NCI-H82 (cell line): ENCODE measurements around the gene STT3A.

Experiments
- DNase-seq: peaks from one replicate; lab custom pipeline; 2025; lab: John Stamatoyannopoulos, UW

STT3A gene

DNA sequence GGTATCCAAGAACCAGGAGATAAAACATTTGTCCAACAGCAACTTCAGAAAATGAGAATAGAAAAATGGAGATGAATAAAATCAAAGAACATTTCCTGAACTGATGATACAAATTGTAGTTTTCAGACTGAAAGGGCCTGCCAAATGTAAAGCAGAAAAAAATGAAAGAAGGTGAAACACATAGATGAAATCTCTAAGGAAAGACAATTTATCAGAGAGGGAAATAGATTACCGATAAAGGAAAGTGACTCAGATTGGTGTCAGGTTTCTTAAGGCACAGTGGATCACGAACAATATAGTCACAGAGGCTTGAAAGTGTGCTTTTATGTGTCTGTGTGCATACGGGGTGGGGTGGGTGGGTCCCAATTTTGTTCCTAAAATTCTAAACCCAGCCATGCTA lies 4.1 kb upstream of the STT3A start:
- DNase-seq: peak; percentile 23

DNA sequence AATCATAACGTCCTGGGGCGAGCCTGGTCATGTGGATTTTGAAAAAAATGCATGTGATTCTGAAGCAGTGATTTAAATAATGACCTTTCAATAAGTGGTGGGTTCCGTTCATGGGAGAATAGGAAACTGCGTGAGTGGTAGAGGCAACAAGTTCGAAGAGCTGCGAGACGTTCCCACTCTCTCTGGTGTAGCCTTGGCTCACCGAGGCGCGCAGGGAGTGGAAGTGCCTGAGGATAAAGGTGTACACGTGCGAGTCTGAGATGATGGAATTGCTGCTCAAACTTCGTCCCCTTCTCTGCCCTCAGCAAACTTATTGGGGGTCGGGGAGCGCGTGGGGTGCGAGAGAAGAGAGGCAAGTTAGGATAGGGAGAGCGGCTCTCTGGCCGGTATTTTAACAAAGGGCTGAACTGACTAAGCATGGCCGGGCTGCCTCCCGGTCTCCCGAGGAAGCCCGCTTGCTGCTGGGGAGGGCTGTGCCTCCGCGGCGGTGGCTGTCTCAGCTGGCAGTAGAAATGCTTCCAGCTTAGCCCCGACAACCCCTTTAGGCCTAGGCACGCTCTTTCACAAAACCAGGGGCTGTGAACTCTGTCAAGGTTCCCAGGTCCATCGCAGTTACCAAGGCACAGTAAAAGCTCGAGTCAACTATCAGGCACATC lies 875 bp upstream of the STT3A start:
- DNase-seq: peak; percentile 58

DNA sequence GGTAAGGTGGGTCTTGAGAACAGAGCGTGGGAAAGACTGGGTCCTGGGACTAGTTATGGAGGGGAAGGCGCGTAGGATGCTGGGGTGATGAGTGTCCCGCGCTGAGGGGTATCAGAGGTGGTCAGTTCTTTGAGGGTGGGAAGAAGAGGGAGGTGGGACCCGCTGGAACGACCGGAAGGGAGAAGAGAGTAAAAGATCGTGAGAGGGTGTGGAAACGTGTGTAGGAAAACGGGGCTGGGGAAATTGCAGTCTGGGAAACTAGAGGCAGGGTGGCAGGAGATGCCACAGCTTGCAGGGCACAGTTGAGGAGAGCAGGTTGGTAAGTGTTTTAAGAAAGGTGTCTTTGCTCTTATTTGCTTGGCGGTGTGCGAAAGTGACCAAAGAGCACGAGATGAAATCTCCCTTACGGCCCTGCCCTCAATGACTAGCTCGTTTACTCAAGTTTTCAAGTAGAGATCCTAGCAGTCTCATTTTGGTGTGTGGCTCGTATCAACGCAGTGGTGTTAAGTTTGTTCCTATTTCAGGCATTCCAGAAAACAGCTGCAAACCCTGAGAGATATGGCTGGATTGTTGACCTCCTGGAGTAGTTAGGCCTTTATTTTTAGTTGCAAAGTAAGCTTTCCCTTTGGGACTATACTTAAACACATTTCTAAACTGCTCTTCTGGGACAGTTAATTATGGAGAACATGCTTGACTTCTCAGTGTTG lies 615 bp downstream of the STT3A start:
- DNase-seq: peak; percentile 76

DNA sequence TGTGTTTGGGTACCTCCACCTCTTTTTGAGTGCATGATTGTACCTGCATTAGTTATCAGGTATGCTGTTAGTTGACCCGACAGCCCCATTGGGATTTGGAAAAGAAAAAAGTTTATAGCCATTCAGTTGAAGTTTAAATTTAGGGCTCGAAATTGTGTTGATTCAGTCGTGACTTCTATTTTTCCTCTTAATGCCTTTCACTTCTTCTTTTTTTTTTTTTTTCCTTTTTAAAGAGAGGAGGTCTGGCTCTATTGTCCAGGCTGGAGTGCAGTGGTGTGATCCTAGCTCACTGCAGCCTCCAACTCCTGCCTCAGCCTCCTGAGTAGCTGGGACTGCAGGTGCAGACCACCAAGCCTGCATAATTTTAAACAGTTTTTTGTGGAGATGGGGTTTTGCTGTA lies 2.3 kb downstream of the STT3A start:
- no peak for DNase-seq

DNA sequence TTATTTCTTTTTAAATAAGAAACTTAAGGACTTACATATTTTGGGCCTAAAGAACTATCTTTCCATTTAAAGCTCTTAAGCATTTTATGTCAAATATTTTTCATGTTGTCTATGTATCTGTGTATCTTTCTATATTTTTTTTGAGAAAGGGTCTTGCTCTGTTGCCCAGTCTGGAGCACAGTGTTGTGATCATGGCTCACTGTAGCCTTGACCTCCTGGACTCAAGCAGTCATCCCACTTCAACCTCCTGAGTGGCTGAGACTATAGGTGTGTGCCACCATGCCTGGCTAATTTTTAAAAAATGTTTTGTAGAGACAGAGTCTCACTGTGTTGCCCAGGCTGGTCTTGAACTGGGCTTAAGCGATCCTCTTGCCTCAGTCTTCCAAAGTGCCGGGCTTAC lies 8.0 kb downstream of the STT3A start:
- no peak for DNase-seq

DNA sequence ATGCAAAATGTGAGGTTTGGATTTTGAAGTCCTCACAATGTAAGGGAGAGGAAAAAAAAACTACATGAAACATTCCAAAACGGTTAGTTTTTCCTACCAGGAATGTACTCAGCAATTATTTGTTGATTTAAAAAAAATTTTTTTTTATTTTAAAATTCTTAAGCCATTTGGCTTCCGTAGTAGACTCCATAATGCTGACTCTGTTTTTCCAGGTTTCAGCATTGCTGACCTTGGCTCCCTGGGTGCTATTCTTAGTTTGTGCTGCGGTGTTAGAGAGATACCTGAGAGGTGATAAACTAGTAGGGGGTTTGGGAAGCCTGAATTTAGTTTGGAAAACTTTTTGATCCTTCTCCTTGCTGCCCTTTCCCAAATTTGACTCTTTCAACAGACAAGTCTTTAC lies 10.6 kb downstream of the STT3A start:
- no peak for DNase-seq

DNA sequence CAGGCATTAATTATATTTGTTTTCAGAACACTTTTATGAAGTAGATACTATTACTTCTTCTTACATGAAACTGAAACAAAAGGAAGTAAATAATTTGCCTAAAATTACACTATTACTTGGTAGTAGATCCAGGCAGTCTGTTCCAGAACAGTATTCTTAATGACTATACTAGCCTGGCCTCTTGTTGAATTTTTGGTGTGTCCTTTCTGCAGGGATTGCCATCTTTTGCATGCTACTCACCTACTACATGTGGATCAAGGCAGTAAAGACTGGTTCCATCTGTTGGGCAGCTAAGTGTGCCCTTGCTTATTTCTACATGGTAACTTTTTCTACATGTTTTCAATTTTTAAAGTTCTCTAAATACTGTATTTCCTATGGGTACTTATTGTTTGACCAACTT lies 12.8 kb downstream of the STT3A start:
- no peak for DNase-seq

DNA sequence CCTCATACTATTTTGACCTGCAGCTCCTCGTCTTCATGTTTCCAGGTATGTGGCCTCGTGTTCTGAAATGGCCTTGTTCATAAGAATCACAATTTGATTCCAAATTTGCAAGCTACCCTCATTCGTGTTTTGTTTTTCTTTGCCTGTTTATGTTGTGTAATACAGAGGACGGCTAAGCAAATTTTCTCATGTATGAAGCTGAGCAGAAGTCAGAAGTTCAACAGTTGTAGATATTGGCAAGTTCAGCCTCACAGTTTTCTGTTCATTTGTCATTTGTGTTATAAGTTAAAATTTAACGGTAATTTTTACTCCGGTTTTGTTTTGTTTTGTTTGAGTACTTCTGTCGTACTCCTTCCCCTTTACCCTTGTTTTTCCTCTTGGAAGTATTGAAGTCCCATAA lies 16.9 kb downstream of the STT3A start:
- no peak for DNase-seq

DNA sequence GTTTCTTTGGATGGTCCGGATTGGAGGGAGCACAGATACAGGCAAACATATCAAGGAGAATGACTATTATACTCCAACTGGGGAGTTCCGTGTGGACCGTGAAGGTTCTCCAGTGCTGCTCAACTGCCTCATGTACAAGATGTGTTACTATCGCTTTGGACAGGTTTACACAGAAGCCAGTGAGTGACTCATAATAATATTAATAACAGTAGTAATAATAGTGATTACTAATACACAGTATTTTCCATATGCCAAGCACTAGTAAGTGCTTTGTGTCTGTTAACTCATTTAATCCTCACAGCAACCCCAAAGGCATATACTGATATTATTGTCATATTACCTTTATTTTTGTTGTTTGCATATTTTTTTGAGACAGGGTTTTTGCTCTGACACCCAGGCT lies 25.7 kb downstream of the STT3A start:
- DNase-seq: no peak

DNA sequence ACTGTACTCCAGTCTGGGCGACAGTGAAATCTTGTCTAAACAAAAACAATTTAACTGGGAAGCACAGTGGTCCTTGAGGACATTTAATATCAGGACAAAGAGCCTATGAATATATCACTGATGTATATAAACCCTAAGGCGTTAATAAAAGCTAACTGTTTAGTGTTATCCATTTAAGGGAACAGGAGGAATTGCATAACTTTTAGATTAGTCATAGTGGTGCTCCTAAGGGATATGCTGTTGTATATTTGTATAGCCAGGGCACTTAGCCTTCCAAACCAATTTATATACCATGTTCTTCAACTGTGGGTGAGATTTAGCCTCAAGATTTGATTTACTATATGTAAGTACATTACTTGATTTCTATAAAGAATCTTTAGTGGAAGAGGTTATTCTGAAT lies 29.3 kb downstream of the STT3A start:
- DNase-seq: no peak

DNA sequence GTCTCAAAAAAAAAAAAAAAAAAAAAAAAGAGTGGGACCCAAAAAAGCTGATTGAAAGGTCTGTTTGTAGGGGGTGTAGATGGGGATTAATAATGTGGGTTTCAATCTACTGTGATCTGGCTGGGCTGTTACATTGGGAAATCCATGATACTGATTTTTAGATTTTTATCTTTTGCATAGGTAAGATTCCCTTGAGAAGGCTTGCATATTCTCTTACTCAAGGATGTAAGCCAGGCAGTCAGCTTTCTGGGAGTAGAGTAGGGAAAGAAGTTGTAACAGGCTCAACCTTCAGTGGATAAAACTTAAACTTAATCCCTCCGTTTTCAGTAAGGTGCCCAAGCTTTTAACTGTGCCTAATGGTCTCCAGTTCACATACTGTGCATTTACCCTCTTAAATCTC lies 30.4 kb downstream of the STT3A start:
- peak; percentile 2 for DNase-seq

DNA sequence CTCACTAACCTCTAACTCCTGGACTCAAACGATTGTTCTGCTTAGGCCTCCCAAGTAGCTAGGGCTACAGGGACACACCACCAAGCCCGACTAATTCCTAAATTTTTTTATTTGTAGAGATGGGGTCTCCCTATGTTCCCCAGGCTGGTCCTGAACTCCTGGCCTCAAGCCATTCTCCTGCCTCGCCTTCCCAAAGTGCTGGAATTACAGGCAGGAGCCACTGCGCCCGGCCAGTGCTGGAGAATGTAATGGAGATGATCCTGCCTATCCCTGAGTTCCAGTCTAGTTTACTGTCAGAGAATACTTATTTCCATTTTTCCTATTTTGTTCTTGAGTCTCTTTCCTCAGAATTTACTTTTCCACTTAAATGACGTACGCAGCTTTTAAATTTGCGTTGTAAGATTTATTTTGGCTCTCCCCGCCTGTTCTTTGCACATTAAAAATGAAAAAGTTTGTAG lies 32.1 kb downstream of the STT3A start, which contains the start of gene CHEK1:
CHEK1 (plus strand) TSS at position 408 of the 458 bp plus-strand sequence. CDS start 1,606 bp downstream, outside the sequence.
- DNase-seq: peak; percentile 5

DNA sequence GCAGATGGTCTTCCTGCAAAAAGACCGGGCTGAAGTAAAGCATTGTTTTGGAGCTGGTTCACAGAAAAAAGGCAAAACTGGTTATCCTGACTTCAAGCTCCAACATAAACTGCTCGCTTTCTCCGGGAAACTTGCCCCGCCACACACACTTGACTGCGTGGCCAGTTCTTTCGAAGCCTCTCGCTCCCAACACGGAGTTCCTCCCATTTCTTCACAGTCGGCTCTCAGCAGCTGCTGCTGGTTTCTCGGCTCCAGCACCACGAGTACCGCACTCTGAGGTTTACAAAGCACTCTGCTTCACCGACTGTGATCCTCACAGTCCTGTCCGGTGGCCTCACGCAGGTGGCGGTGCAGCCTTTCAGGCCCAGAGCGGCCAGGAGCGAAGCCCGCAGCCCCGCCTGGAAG lies 32.6 kb downstream of the STT3A start:
- DNase-seq: no peak

DNA sequence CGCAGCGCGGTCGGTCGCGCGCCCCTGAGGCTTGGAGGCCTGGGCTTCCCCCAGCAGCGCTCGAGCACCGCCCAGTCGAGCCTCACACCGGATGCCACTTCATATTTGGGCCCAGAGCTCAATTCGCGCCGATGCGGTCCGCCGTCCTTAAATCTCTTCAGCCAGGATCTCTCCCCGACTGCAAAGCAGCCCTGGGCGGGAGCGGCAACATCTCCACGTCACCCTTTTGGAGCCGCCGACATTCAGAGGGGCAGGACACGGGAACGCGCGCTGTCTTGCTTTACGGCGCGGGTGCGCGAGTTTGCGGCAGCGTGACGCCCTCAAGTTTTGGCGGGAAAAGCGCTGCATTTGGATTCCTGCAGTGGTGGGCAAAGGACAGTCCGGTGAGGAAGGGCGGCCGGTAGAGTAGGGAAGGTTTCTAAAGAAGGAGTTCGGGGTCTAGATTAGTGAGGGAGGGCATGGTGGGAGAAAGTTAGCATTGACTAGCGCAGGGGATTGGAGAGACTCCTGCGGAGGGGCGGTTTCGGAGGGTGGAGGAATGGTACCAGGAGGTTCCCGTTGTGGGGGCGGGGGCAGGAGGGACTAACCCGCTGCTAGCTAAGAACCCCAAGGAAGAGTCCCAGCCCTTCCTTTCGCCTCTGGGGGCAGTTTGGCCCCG lies 33.1 kb downstream of the STT3A start:
- DNase-seq: peak; percentile 92

DNA sequence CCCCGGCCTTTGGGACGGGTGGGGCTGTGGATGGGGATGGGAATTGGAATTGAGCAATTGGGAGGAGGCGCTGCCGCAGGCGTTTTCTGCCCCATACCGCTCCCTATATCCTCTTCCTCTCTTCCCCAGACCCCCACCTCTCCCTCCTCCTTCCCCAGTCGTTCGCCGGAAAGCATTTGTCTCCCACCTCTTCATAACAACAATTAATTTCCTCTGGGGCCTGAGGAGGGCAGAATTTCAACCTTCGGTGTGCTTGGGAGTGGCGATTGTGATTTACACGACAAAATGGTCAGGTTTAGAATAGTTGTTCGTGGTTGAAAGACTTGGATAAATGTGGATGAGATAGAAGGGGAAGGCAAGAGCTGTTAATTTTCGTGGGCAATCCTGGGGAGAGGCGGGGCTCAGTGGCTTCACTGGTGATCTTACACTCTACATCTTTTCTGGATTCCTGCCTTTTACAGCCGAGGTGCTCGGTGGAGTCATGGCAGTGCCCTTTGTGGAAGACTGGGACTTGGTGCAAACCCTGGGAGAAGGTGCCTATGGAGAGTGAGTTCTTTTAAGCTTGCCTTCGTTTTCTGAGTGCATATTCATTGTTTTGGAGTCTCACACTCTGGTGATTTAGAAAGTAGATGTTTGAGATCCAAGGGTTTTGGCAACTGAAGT lies 33.8 kb downstream of the STT3A start:
- DNase-seq: peak; percentile 90

DNA sequence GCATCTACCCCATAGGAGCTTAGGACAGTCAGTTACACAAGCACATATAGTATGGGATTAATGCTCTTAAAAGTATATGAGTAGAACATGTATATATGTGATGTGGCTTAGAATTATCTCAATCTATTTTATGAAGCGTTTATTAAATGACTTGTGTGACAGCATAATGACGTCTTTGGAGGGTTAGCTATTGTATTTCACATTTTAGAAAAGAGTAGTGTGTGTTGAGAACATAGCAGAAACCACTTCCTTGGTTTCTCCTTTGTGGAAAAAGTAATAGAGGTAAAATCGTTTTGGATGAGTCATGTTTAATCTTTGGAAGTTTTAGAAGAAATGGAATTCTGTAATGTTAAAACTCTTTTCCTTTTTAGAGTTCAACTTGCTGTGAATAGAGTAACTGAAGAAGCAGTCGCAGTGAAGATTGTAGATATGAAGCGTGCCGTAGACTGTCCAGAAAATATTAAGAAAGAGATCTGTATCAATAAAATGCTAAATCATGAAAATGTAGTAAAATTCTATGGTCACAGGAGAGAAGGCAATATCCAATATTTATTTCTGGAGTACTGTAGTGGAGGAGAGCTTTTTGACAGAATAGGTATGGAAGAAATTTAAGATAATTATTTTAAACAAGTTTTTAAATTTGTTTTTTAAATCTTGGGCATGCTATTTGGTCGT lies 34.7 kb downstream of the STT3A start:
- DNase-seq: no peak

DNA sequence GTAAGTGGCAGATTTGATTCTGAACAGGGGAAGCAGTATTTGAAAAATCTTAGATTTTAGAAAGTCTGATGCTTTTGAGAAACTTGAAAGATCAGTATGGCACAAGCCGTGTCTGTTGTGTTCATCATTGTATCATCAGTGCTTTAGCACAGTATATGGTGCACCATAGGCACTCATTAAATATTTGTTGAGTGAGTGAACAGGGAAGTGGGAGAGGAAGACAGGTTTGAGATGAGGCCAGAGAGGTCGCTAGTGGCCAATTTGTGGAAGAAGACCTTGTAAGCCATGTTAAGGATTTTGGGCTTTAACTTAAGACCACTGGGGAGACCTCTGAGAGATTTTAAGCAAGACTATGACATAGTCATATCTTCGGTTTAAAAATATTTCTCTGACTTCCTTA lies 45.2 kb downstream of the STT3A start:
- no peak for DNase-seq

DNA sequence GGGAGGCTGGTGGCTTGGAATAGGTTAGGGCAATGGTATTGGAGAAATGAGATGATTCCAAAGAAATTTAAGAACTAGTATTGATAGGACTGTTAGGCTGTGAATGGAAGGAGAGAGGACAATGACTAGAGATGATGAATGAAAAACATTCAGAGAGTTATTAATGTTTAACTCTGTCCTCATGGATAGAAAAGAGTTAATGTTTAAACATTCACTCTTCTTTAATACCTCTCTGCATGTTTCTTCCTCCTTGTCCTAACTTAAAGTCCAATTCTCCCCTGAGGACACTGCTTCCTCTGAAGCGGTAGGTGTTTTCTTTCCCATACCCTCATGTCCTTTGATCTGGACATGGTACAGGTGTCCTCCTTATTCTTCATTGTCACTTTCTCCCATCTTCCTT lies 45.7 kb downstream of the STT3A start:
- no peak for DNase-seq

DNA sequence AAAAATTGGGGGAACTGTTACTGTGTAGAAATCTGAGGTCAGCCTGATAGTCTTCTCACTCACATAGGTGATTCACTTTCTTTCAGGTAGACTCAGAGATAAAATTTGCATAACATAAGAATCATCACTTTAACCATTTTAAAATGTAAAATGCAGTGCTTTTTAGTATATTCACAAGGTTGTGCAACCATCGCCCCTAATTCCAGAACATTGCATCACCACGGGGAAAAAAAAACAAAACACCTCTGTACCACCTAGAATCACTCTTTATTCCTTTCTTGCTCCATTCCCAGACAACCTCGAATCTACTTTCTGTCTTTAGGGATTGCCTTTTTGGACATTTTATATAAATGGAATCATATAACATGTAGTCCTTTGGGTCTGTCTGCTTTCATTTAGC lies 53.2 kb downstream of the STT3A start:
- DNase-seq: no peak

DNA sequence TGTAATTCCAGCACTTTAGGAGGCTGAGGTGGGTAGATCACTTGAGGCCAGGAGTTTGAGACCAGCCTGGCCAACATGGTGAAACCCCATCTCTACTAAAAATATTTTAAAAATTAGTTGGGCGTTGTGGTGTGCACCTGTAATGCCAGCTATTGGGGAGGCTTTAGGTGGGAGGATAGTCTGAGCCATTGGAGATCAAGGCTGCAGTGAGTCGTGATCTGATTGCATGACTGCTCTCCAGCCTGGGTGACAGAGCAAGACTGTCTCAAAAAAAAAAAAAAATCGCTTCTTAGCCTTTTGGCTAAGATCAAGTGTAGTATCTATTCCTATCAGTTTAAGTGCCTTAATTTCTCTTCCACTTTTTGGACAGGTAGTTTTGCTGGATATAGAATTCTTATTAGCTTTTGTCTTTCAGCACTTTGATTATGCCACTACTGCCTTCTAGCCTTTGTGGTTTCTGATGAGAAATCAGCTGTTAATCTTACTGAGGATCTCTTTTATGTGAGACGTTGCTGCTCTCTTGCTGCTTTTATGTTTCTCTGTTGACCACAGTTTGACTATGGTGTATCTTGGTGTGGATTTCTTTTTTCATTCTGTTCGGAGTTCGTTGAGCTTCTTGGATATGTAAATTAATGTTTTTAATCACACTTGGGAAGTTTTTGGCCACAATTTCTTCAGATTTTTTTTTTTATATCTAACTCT lies 57.0 kb downstream of the STT3A start:
- DNase-seq: no peak

DNA sequence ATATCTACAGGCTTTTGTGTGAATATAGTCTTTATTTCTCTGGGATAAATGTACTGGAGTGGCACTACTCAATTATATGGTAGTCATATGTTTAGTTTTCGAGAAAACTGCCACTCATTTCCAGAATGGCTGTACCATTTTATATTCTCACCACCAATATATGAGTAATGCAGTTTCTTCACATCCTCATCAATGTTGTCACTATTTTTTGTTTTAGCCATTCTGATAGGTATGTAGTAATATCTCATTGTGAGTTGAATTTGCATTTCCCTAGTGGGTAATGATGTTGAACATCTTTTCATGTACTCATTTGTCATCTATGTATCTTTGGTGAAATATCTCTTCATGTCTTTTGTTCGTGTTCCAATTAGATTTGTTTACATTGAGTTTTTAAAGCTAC lies 70.0 kb downstream of the STT3A start:
- no peak for DNase-seq

DNA sequence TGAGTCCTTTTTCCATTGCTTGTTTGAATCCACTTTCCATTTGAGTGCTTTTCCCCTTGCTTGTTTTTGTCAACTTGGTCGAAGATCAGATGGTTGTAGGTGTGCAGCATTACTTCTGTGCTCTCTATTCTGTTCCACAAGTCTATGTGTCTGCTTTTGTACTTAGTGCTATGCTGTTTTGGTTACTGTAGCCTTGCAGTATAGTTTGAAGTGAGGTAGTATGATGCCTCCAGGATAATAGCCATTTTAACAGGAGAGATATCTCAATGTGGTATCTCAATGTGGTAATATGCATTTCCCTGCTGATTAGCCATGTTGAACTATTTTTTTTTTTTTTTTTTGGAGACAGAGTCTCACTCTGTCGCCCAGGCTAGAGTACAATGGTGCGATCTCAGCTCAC lies 71.3 kb downstream of the STT3A start:
- no peak for DNase-seq
